Left renal pelvis (tissue), 4 donors: ENCODE measurements around the gene ZNF268. TPM values are rescaled to one million over a fixed set of nuclear protein-coding genes. Genes with fewer than 3 reads are reported as not detected.
"Not testable (repeated sequence)": the region's sequence is repeated elsewhere in the genome, so short reads cannot be mapped to it uniquely, and the experiment has no call there.

Experiments
- DNase-seq, 4 donors: peaks; one replicate each; pipeline ENCODE4 v3.0.0-alpha.2; 2013; ENCODE audit warnings: low read depth in 4 of 4, low spot score in 3 of 4
- polyA plus RNA-seq, 4 donors: library from polyadenylated mRNA; unstranded; fragments of 120-200 nt; gene quantifications; one replicate each; pipeline ENCODE4 v1.2.1, GENCODE V29; 2013; ENCODE audit not compliant: insufficient read length in 4 of 4

ZNF268 gene
- polyA plus RNA-seq, 4 donors = 23.2 to 43.9 (median 32.2) TPM

DNA sequence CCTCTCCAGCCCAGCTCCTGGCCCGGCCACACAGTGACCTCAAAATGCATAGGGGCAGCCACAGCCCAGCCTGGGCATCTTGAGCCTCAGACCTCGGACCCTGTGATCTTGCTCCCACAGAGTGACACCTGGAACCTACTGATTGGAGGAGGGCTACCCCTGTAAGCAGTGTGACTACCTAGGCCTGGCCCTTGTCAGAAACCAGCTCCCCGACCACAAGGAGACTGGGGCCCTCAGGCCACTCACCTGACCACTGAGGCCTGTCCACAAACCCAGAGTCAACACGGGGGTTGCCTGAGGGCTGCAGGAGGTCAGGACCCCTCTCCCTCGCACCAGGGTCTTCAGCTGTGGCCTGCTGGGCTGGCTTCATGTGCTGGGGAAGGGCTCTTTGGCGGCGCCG is 45.4 kb downstream of the ZNF268 start:
- no peak for DNase-seq

DNA sequence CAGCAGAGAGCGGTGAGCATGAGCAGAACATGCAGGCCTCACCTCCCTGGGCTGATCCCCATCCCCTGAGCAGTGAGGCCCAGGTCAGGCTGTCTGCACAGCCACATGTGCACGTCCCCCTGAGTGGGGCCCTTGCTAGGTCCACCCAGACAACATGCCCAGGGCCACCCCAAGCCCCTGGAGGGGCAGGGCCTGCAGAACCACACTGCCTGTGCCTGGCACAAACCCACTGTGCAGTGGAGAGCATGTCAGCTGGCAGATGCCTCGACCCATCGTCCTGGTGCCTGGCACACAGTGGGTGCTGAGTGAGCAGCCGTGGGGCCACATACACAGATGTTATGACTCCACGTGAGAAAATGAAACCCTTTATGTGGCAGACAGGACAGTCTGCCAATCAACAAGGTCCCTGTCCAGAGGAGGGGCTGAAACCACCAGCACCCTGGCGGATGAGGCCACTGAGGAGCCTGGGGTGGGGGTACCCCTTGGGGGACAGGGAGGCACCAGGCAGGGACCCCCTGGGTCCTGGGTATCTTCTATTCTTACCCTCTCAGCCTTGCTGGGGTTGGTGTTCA is 46.1 kb downstream of the ZNF268 start:
- no peak for DNase-seq

DNA sequence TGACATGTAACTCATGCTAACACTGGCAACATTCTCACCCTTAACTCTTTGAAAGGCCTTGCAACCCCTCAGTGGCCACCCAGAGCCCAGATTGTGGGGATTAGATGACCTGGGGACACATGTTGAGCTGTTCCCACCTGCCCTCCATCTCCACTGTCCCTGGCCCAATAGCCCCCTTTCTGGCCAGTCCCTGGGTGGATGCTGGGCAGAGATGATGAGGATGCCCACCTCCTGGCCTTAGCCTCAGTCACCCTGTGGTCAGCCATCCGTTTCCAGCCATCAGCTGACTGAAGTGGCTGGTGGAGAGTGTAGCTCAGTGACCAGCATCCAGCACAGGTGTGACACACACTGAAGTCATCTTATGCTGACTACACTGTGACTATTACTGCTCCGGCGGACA is 49.7 kb downstream of the ZNF268 start:
- DNase-seq = no peak

DNA sequence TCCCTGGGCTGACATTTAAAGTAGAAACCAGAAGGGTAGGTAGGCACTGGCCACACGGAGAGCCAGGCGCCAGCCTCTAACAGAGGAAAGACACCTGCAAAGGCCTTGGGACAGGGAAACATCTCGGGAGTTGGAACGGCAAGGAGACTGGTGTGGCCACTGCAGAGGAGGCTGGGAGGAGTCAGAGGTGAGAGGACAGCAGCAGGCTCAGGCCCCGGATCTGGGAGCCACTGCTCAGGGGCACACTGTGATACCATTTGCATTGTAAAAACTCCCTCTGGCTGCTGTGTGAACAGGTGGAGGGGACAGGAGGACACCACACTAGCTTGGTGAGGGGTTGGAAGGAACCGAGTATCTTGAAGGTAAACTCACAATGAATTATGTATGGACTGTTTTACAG is 51.7 kb downstream of the ZNF268 start:
- DNase-seq = no peak

DNA sequence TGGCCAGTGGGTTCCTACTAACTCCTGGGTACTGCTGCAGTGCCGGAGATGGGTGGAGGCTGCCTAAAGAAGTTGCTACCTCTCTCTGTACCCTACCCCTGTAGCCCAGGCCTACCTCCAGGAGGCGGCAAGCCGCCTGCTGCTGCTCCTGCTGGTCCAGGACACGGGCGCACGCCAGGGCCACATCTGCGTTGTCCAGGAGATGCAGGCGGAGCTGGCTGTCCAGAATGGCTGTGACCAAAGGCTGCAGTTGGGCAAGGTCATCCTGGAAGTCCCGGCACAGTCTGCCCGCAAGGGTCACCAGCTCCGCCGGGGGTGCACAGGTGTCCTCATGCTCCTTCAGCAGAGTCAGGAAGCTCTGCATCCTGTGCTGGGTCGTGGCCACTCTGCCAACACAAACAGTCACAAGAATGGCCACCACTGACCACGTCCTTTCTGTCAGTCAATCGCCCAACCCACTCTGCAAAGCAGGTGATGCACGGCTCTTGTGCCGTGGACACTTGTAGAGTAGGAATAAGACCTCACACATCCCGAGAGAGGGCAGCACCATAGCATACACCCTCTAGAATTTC is 52.8 kb downstream of the ZNF268 start:
- DNase-seq = no peak

DNA sequence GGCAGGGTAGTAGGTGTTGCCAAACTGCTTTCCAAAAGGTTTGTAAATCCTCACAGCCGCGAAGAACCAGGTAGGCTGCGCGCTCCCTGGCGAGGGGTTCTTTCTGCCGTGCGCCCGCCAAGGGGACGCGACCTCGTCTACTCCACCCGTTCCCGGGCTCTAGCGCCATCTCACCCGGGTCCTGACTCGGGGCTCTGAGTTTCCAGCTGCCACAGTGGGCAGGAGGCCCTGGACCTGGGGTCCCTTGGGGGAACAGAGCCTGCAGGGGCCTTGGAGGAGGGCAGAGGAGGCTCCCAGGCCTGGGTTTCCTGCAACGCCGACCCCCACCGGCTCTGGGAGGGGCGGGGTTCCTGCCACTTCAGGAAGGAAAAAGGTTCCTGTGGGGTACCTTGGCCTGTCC is 53.7 kb downstream of the ZNF268 start:
- DNase-seq = no peak

DNA sequence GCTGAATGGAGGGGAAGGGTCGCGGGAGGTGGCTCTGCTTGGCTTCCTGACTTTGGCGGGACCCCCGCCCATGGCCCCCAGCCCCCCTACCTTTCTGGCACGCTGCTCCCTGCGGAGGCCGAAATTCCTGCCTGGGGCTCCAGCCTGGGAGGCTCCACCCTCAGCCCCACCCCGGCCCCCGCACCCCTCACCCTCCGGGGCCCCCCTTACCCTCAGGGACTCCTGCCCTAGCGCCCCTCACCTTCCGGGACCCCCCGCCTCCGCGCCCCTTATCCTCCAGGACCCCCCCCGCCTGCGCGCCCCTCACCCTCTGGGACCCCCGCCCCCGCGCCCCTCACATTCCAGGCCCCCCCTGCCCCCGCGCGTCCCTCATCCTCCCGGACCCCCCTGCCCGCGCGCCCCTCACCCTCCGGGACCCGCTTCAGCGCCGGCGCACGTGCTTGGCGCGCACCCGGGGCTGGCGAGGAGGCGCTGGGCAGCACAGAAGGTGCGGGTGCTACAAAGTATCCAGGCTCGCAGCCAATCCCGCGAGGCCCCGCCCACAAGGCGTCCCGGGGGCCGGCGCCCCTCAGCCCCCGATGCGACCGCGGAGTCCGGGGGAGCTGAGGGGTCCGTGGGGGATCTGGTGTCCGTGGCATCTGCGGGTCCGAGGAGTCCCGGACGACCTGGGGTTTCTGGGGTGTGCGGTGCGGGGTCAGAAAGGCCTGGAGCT is 54.3 kb downstream of the ZNF268 start, which contains the start of gene ANHX:
TSS of gene ANHX (minus strand) at position 477 of the 712 bp plus-strand sequence. CDS start 1,521 bp downstream, outside the sequence.
- no peak for DNase-seq

DNA sequence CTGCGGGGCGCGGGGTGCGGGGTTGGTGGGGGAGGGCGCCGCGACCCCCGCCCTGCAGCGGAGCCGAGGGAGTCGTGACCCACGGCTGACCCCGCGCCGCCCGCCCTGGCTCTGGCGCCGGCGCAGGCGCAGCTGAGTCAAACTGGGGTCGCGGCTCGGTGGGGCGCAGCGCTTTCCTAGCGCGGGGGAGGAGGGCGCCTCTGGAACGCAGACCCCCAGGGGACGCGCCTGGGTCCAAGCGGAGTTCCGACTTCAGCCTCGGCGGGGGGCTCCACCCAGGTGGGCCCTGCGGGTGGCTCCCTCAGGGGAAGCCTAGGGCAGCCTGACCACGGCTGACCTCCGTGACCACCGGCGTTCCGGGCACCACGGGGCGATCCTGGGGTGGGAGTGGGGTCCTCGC is 54.8 kb downstream of the ZNF268 start:
- DNase-seq = no peak

DNA sequence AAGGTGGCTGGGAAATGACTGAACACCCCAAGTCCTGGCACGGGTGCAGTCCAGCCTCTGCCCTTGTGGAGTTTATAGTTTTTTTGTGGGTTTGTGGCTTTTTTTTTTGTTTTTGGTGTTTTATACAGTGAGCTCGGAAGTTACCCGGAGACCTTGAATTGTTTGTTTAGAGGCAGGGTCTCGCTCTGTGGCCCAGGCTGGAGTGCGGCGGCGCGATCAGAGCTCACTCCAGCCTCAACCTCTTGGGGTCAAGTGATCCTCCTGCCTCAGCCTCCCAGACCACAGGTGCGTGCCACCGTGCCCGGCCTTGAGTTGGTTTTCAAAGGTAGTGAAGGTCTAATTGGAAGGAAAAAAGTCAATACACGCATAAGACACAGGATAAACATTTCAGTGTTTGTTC is 55.3 kb downstream of the ZNF268 start:
- no peak for DNase-seq

DNA sequence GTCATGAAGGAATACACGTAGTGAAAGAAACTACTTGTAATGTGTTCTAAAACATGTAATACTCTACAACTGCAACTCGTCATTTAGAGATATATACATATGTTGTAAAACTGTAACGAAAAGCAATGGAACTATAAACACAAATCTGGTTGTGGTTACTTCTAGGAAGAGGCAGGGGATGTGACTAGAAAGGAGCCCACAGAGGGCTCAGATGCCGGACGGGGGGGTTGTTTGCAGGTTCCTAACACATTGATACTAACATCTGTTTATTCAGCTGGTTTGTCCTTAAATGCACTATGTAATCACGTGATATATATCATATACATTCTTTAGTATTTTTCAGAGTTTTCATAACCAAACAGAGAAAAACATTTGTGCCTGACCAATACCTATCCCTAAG is 70.4 kb downstream of the ZNF268 start:
- no peak for DNase-seq

DNA sequence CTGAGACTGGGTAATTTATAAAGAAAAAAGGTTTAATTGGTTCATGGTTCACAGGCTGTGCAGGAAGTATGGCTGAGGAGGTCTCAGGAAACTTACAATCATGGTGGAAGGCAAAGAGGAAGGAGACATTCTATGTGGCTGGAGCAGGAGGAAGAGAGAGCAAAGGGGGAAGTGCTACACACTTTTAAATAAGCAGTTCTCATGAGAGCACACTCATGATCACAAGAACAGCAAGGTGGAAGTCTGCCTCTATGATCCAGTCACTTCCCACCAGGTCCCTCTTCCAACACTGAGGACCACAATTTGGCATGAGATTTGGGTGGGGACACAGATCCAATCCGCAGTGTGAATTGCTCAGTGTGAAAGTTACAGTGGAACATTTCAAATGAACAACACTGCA is 74.5 kb downstream of the ZNF268 start:
- not testable (repeated sequence) for DNase-seq

DNA sequence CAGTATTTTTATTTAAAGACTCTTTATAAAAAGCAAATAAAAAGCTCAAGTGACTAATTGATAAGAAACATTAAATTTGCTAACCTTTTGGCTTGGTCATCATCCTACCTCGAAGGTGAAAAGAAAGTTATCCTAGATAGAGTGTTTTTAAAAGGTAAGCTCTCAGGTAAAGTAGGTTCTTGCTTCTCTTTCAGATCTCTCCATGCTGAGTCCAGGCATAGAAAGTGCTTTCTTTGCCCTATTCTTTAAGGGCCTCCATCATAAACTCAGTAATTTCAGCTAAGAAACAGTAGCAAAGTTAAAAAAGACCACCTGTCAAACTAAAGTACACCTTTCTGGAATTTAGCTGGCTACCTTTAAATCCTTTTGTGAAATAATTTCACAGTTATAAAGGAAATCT is 75.0 kb downstream of the ZNF268 start:
- no peak for DNase-seq

DNA sequence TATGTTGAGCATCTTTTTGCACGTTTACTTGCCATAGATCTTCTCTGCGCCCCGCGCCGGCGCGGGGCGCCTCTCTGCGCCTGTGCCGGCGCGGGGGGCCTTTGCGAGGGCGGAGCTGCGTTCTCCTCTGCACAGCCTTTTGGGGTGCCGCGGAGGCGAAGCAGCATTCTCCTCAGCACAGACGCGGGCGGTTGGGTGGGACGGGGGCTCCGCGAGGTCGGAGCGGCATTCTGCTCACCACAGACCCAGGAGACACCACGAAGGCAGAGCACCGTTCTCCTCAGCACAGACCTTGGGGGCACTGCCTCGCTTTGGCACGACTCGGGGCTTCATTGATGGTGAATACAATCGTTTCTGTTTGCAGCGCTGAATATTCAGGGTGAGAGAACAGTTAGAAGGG is 82.9 kb downstream of the ZNF268 start:
- no peak for DNase-seq

Other genes starting within 250 kb of the ZNF268 start
- 10 to 100 TPM; 18.9 to 30.6 (median 25.1) TPM for gene ZNF605, start 225.2 kb upstream of the ZNF268 start, polyA plus RNA-seq
- 10 to 100 TPM; 10.8 to 15.8 (median 12.2) TPM for gene ZNF26, start 195.1 kb upstream of the ZNF268 start, polyA plus RNA-seq
- gene ZNF84, start 144.0 kb upstream of the ZNF268 start, polyA plus RNA-seq = 10 to 100 TPM; 73.7 to 84.7 (median 75.7) TPM
- 10 to 100 TPM; 34.9 to 45.6 (median 43.1) TPM for gene ZNF140, start 100.6 kb upstream of the ZNF268 start, polyA plus RNA-seq
- 1 to 10 TPM; 3.6 to 7.6 (median 4.2) TPM for gene ZNF891, start 51.2 kb upstream of the ZNF268 start, polyA plus RNA-seq
- gene ZNF10, start 50.9 kb upstream of the ZNF268 start, polyA plus RNA-seq = 10 to 100 TPM; 14.3 to 26.9 (median 23.7) TPM
- gene ANHX, start 54.4 kb downstream of the ZNF268 start, polyA plus RNA-seq = under 1 TPM in 1 of 4 donors, not detected in 3; 0.11 TPM